GM18870 (cell line): Measurements from ENCODE around the gene BCL11A.

Experiments
- ATAC-seq: cut with Tn5 transposase; IDR thresholded peaks from one replicate; pipeline ENCODE4 v1.9.1; 2021; ENCODE audit warnings: moderate library complexity; ENCODE audit not compliant: unreplicated experiment

BCL11A gene

DNA sequence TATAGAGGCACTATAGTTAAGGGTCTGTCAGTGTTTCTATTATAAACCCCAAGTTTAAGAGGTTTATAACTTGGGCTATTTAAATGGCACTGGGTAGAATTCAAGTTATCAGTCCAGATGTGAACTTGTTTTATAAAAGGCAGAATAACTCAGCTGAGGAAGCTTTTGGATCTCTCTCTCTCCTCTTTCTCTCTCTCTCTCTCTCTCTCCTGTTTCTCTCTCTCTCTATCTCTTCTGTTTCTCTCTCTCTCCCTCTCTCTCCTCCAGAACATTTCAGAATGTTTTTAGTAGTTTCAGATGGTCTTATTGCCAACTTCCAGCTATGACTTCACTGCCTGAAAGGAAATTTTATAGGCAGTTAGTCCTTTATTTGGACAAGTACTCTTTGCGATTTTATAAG is 6.4 kb upstream of the BCL11A start:
- ATAC-seq, result no peak

DNA sequence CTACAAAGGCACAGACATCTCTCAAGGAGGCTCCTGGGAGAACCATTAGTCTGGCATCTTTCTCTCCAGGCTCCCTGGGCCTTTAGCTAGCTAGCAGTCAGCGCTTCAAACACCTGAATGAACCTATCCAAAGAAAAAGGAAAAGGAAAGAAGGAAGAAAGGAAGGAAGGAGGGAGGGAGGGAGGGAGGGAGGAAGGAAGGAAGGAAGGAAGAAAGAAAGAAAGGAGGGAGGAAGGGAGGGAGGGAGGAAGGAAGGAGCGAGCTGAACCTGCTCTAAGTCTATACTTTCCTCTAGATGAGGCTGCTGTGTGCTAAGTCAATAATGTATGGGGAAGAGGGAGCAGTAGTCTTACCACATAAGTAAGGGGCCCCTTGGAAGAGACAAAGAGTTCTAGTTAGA is 5.1 kb upstream of the BCL11A start:
- no peak for ATAC-seq

DNA sequence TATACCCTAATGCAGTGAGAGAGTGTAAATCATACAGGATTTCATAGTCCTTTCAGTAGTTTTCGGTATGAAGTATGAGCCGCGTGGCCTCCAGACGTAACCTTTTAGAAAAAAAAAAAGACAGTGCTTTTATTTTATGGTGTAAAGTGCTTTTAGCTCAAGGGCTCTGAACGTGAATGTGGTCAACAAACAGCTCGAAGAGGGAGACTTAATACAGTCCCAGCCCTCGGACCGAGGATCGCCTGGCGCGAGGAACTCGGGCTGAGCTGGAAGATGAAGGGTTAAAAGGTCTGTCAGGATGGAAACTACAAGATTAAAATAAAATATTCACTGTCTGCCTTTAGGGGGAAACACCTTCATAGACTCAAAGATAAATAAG is 4.0 kb upstream of the BCL11A start:
- ATAC-seq, result no peak

DNA sequence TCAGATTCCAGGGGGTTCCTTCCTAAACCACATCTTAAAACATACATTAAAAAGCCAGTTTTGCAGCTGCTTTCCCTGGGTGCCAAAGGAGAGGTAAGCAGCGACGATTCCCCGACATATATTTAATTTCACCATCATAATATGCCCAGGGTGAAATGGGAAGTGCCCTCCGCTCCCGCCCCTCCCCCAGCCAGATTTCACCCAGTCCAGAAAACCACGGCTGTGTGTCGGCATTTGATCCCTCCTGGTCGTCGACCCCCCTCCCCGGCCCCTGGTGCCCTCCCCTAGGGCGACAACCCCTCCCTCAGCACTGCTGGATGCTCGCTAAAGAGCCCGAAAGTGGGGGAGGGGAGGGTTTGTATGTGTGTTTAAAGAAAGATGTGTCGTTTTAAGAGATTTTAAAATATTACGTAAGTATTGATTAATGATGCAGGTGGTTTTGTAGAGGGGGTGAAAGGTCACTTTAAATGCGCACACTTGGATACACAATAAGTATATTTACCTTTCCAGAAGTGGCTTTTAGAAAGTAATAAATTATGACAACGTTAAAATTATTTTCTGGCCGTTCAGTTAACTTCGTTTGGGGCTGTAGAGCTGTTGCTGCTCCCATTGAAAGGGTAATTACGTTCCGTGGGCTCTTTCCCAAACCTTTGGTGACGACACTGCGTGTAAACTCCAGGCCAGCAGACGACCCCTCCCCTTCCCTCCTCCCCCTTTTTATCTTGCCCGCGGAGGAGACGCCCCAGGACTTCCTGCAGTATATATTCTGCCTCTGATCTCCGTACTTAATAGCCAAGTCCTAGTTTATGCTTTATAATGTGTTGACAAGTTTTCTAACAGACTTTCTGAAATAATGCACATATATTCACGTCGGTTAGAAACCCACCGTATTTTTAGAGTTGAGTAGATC is 3.4 kb upstream of the BCL11A start:
- ATAC-seq, result no peak

DNA sequence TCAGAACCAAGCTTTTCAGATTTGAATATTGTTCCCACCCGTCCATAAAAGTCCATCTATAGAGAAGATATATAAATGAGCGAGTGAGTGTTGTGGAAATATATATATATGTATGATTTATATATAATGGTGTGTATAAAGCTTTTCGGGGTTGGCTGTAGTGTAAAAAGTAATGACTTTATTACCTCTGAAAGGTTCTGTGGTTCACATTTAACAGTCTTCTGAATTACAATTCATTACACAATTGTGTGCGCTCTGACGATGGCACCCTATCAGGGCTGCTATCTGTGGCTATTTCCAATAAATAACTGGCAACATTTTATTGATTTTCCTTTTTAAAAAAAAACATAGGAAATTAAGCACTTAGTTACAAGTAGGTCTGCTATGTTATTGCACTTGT is 2.7 kb upstream of the BCL11A start:
- no peak for ATAC-seq

DNA sequence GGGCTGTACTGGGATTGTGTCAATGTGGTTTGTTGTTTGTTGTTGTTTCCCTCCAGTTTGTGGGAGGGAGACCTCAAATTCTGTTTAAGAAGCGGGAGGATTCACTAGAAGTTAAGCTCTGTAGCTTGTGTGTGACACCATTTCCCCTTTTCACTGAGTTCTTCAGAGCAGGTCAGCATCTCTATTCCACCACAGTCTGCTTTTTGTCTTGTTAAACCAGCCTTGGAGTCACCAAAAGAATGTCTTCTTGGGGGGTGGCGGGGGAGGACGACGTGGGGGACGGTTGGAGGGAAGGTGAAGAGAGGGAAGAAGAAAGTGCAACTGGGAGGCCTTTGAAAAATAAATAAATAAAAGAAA is 2.3 kb upstream of the BCL11A start:
- peak; percentile 8 for ATAC-seq

DNA sequence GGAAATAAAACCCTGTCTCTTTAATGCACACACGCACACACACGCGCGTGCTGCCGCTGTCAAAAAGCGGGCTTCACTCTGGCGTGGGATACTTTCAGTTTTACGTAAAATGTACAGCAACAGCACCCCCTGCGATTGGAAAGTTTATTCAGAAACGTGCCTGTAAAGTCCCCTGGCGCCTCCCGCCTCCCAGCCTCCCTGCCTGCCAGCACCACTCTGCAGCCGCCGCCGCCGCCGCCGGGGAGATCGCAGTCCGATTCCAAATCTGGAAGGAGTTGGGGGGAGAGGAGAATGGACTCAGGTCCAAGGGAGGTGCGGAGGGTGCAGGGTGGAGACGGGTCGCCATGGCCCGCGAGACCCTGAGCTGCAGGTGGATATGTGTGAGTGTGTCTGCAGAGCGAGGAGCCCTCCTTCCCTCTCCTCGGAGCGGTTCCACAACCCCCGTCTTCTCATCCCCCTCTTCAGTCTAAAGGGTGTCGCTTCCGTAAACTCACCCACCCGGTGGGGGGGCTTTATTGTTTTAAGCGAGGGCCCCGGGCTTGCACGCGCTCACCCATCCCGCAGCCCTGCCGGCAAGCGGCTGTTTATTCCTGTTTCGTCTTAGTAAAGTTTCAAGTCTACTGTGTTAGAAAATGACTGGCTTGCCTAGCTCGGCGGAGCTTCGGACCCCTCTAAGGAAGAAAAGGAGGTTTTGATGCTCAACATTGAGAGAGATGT is 1.8 kb upstream of the BCL11A start:
- ATAC-seq, result peak; percentile 40

DNA sequence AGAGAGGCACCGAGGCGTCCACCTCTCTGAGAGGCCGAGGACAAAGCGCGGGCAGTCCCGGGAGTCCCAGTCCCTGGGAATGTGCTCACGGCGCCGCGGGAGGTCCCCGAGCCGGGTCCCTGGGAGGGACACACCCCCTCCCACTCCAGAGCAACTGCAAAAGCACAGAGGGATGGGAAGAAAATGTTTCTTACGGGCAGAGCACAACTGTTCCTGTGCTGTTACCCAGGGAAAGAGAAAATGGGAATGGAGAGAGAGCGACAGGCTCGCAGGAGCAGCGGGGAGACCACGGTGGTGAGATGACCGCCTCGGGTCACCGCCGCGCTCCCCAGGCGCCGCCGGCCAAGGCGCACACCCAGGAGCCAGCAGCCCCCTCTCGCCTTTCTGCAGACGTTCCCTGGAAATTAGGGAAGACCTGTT is 1.2 kb upstream of the BCL11A start:
- no peak for ATAC-seq

DNA sequence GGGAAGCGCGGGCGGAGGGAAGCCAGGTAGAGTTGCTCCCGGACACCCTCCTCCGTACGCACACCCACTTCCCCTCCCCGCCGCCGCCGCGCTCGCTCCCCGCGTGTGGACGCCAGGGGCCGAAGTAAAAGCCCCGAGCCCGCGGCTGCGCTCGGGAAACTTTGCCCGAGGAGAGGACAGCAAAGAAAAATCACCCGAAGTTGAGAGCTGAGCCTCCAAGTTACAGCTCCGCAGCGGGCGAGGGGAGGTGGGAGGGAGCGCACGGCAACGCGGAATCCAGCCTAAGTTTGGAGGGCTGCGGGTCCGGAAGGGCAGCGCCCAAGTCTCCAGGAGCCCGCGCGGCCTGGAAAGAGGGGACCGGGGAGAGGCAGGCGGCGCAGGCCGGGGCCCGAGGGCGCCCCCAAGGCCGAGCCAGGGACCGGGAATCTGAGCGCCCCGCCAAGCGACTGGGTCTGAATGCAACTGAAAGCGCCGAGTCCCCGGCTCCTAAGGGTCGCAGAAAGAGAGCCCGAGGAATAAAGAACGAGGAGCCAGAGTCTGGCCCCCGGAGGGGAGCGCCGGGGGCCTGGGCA is 706 bp upstream of the BCL11A start:
- ATAC-seq, result no peak

DNA sequence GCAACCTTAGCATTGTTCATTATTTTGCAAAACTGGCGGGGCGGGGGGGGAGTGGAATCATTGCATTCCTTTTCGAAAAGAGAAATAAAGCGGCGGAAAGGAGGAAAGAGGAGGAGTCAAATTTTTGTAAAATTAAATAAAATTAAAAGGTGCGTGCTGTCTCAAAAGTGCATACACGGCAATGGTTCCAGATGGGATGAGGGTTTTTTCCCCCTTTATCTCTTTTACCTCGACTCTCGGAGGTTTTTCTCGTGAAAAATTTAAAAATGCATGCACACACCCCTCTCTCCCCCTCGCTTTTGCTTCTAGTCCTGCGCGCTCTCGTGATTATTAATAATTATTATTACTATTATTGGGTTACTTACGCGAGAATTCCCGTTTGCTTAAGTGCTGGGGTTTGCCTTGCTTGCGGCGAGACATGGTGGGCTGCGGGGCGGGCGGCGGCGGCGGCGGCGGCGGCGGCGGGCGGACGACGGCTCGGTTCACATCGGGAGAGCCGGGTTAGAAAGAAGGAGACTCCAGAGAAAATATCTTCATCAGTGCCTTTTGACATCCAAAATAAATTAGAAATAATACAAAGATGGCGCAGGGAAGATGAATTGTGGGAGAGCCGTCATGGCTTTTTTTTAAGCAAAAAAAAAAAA is 481 bp downstream of the BCL11A start:
- ATAC-seq, result no peak

DNA sequence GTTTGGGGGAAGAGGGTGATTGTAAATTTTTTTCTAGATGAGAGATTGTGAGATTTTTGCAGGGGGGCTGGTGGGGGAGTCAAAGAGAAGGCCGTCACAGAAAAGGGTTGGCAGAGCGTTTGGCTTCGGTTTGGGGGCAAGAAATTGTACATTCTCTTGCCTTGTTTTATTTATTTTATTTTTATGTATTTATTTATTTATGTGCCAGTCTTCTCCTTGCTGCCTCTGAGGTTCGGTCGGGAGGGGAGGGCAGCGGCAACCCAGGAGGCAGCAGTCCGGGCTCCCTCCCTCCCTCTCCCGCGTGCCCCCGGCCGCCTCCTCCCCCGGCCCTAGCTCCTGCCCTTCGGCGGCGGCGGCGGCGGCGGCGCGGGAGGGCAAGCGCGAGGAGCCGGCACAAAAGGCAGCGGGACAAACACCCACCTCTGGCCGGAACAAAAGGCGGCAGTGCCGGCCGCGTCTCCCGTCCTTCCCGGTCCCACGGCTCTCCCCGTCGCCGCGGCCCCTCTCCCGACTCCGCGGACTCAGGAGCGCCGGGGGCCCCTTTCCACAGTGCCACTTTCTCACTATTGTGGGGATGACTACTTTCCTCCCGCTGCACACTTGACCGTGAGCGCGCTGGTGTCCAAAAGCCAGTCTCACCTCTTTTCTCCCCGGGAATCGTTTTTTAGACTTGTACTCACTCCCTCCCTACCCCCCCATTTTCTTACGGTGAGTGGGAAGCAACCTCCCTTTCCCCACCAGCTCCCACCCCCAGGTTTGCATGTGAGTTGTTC is 1.2 kb downstream of the BCL11A start:
- no peak for ATAC-seq

DNA sequence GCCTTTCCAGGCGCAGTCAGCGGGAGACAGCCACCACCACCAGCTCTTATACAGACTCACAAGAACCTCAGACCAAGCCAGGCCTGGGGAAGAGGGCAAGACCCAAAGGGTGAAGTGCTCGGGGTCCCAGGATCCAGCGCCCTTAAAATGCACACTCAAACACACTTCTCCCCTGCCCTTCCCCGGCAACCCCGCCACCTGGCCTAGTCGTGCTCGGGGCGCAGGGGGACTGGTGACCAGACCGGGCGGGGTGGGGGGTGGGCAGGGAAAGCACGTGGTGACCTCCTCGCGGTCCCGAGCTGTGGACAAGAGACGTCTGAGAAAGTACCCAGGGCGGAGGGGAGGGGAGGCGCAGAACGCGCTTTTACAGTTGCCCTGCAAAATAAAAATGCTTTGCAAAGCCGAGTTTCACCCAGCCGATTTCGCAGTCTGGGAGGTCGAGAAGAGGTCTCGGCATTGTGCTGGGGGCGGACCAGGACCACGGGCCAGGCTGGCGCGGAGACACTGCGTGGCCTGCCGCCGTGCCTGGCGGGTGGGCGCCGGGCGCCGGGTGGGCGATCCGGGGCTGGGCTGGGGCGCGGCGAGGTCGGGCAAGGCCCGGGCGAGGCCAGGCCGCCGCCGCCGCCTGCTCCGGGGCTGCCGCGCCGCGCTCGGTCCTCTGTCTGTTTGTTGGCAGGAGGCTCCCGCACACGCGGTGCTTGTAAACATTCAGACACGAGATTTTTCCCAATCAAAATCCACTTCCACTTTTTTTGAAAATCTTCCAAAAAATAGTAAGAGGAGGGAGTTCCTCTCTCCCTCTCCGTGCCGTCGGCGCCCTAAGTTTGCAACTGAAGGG is 2.0 kb downstream of the BCL11A start:
- ATAC-seq, result no peak

DNA sequence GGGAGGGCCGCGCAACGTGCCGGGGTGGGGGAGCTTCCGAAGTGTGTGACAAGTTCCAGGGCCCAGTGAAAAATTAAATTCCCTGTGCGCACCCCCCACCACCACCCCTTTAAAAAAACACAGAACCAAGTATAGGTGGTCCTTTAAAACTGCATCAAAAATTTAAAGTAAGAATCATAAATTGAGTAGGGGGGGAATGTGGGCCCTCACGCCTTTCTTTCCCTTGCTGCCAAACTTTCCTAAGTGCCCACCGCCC is 2.5 kb downstream of the BCL11A start:
- ATAC-seq, result no peak

DNA sequence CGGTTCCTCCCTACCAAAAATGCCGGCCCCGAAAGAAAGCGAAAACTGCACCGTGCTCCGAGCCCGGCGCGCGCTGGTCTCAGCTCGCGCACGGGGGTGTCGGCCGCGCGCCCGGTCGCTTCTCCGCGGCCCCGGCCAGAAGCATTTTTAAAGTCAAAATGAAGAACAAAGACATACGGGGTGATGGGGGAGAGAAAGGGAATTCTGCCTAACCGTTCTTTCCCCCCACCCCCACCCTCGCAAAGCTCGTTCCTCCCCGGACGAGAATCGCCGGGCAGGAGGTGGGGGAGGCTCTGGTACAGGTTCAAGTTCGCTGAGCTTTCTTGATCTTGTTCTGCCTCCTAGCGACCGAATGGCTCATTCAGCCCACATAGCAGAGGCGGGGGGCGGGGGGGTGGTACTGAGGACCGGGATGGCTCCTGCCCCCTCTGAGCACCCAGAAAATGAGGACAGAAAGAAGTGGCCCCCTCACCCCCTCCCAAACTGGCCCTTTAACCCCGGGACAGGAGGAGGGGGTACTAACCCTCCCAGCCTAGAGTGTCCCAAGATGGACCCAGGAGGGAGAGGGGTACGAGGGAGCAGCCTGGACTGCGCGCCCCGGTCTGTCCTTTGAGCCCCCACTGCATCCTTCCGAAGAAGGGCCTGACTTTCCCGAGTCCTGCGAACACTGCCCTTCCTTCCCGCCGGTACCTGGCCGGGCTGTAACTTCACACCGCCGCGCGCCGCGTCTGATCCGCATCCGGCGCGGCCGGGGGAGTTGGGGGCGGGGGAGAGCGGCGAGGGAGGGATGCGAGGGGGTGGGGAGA is 3.1 kb downstream of the BCL11A start:
- ATAC-seq, result peak; percentile 48

DNA sequence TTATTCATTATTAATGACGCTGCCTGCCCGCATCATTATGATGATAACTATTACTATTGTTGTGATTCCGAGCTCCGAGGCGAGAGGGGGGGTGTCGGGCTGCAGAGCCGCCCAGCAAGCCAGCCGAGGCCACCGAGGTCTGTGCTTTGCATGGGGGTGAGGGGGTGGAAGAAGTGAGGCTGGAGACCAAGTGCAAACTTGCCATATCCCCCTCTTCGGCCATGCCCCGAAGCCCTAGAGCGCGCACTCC is 3.6 kb downstream of the BCL11A start:
- peak; percentile 2 for ATAC-seq

DNA sequence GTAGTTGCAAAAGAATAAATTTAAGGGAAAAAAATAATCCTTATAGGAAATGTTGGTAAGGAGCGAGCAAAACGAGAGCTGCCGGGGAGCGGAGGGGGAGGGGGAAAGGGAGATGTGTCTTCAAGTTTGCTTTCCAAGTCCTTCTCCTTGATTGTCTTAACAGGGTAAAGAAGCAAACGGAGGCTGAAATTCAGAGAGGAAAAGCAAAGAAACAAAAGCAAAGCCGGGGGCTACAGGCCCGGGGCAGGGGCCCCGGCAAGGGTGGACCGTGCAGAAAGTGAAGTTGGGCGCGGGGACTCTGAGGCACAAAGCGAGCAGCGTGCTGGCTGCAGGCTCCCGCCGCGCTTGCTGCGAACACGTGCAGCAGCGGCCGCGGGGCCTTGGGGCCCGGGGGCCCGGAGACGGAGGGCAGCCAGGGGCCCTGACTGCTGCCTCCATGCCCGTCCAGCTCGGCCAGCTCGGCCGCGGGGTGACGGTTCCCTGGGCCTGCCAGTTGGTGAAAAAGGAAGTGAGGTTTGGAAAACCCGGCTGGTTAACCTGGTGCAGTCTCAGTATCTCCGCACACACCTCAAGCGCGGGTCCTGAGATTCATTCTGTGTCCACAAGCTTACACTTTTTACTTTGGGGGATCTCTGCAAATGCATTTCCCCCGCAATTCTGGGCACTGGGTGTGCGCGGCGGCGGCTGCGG is 4.1 kb downstream of the BCL11A start:
- ATAC-seq, result no peak

DNA sequence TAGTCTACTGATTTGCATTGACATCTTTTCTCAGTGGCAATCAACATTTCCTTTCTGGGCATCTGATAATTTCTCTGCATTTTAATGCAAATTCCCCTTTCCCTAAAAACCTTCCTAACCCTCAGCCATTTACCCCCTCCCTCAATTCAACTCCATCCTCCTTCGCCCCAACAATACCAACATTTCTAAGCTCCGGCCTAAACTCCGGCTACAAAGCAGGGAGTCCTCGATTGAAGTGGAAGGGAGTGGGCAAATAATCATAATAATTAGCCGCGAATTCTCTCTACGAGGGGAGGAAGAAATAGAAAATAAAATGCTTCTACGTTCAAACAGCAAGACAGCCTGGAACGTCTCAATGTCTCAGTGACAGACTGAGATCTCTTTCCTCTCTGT is 4.6 kb downstream of the BCL11A start:
- no peak for ATAC-seq

DNA sequence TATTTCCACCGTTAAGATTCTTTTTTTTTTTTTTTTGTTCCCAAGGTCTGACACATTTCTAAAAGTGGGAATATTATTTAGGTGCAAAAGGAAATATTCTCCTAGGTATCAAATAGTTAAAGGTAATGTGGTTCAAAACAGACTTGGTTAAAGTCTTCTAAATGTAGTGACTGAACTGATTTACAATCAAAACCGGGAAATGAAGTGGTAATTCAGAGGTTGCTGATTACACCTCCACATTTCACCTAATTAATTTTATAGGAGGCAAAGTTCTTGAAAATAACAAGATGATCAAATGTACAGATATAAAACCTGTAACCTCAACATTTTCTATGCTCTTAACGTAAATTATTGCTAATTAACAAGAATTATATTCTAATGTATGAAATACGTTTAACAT is 5.1 kb downstream of the BCL11A start:
- no peak for ATAC-seq

DNA sequence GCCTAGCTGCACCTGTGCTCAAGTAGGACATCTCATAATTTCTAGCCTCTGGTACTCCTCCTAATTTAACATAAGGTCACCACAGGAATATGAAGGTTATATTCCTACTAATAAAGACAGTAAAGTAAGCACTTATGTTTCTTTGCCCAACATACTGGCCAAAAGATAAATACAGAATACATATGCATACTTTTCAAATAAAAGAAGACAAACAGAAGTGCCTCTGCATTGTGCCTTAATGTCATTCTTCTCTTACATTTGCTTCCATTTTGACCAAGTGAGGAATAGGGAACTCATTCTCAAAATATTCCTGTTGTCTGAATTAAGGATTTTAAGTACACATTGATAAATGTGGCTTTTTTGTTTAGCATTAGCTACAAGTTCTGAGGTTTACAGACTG is 5.6 kb downstream of the BCL11A start:
- ATAC-seq, result no peak
